ENCODE data around the gene F9. TPM values are rescaled to one million over a fixed set of nuclear protein-coding genes. Genes with fewer than 3 reads are reported as not detected.
"Not testable (repeated sequence)": the region's sequence is repeated elsewhere in the genome, so short reads cannot be mapped to it uniquely, and the experiment has no call there.

Gene F9
- total RNA-seq, 1 experiment from 2014 or later = not detected

DNA sequence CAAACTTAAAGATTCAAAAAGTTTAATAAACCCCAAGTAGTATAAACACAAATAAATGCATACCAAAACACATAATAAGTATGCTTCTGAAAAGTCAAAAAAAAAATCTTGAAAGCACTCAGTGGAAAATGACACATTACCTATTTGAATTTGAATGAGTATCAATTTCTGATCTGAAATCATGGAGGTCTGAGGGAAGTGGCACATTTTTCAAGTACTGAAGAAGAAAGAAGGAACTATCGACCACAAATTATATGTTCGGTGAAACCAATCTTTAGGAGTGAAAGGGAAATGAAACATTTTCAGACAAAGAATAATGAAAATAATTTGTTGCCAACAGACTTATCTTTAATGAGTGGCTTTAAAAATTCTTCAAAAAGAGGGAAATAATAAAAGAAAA, 12.1 kb upstream of the F9 start:
- Histone ChIP-seq H2AFZ (ENCODE audit: low read length) (no peak overlapping the region), H4K20me1 (ENCODE audit: low read length) (no peaks in the 10 kb centered on the region), H3K4me1 (ENCODE audit: insufficient read depth, low read length) (no peaks in the 10 kb centered on the region), H3K4me3 (ENCODE audit: low read length) (no peak overlapping the region), H3K4me2 (ENCODE audit: low read length) (no peak overlapping the region), H3F3A (ENCODE audit: low read length, unreplicated experiment) (no peaks in the 10 kb centered on the region), H3K36me3 (ENCODE audit: low read depth, low read length) (no peaks in the 10 kb centered on the region), H3K27me3 (ENCODE audit: low read length) (no peaks in the 10 kb centered on the region), H3K9ac (ENCODE audit: low read length) (no peak overlapping the region), H3K9me3 (ENCODE audit: low read length) (no peaks in the 10 kb centered on the region), H3K9me2 (replicated peaks; ENCODE audit: low read length) (no peaks in the 10 kb centered on the region), H3K79me2 (ENCODE audit: low read length) (no peaks in the 10 kb centered on the region), H3K27ac (ENCODE audit: low read length) (no peak overlapping the region)
- ATAC-seq = no peak
- intact Hi-C loops (cut with micrococcal nuclease) = no loop called here
- POLR2A ChIA-PET (ENCODE audit: unreplicated experiment) = no interaction called here
- CTCF ChIA-PET = no interaction called here
- TF ChIP-seq, protein P1, sequence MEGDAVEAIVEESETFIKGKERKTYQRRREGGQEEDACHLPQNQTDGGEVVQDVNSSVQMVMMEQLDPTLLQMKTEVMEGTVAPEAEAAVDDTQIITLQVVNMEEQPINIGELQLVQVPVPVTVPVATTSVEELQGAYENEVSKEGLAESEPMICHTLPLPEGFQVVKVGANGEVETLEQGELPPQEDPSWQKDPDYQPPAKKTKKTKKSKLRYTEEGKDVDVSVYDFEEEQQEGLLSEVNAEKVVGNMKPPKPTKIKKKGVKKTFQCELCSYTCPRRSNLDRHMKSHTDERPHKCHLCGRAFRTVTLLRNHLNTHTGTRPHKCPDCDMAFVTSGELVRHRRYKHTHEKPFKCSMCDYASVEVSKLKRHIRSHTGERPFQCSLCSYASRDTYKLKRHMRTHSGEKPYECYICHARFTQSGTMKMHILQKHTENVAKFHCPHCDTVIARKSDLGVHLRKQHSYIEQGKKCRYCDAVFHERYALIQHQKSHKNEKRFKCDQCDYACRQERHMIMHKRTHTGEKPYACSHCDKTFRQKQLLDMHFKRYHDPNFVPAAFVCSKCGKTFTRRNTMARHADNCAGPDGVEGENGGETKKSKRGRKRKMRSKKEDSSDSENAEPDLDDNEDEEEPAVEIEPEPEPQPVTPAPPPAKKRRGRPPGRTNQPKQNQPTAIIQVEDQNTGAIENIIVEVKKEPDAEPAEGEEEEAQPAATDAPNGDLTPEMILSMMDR (conservative IDR thresholded peaks at IDR 0.05; ENCODE audit: low read depth, low read length) = no peak
- TF ChIP-seq EZH2phosphoT487 (IDR thresholded peaks at IDR 0.05; ENCODE audit: borderline replicate concordance, low read length) (no peak), EZH2 (IDR thresholded peaks at IDR 0.05; ENCODE audit: low read length, unreplicated experiment) (no peak)
- no TSS peak for BruUV-seq (replicated peaks)
- no peak for DNase-seq

DNA sequence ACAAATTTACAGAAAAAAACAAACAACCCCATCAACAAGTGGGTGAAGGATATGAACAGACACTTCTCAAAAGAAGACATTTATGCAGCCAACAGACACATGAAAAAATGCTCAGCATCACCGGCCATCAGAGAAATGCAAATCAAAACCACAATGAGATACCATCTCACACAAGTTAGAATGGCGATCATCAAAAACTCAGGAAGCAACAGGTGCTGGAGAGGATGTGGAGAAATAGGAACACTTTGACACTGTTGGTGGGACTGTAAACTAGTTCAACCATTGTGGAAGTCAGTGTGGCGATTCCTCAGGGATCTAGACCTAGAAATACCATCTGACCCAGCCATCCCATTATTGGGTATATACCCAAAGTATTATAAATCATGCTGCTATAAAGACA, 1.7 kb upstream of the F9 start:
- H3K4me2 ChIP-seq (ENCODE audit: low read length); H3K9me3 ChIP-seq (ENCODE audit: low read length); H3K9me2 ChIP-seq (replicated peaks; ENCODE audit: low read length); POLR2A ChIA-PET (ENCODE audit: unreplicated experiment); BruUV-seq (replicated peaks); DNase-seq; intact Hi-C loops (cut with micrococcal nuclease); H3F3A ChIP-seq (ENCODE audit: low read length, unreplicated experiment); ATAC-seq; H3K79me2 ChIP-seq (ENCODE audit: low read length); H3K4me3 ChIP-seq (ENCODE audit: low read length); CTCF ChIA-PET; H4K20me1 ChIP-seq (ENCODE audit: low read length); H3K9ac ChIP-seq (ENCODE audit: low read length); H3K27me3 ChIP-seq (ENCODE audit: low read length); H2AFZ ChIP-seq (ENCODE audit: low read length); H3K36me3 ChIP-seq (ENCODE audit: low read depth, low read length); H3K4me1 ChIP-seq (ENCODE audit: insufficient read depth, low read length); H3K27ac ChIP-seq (ENCODE audit: low read length): not testable (repeated sequence)

DNA sequence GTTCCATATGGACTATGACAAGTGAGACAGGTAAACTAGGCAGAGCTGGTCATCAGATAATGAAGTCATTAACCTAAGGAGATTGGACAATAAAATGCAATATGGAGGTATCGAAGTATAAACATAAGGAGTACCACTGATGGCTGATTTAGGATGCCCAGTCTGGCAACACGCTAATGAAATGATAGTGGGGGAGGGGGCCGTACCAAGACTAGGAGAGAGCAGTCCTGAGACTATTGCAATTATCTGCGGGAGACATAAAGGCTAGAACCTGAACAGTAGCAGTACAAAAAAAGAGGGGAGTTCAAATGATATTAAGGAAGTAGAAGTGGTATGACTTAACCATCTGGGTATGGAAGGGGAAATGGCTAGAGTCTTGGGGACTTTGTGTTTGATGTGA, 2.3 kb downstream of the F9 start:
- H3F3A ChIP-seq (ENCODE audit: low read length, unreplicated experiment) = no peaks in the 10 kb centered on the region
- H3K9me2 ChIP-seq (replicated peaks; ENCODE audit: low read length) = no peaks in the 10 kb centered on the region
- ATAC-seq (no peak), DNase-seq (no peak)
- H3K4me2 ChIP-seq (ENCODE audit: low read length) = no peak overlapping the region
- H3K9ac ChIP-seq (ENCODE audit: low read length) = no peak overlapping the region
- POLR2A ChIA-PET (ENCODE audit: unreplicated experiment) = no interaction called here
- no peaks in the 10 kb centered on the region for H3K9me3 ChIP-seq (ENCODE audit: low read length)
- intact Hi-C loops (cut with micrococcal nuclease) = no loop called here
- no TSS peak for BruUV-seq (replicated peaks)
- no peak overlapping the region for H3K27ac ChIP-seq (ENCODE audit: low read length)
- H3K27me3 ChIP-seq (ENCODE audit: low read length) = no peaks in the 10 kb centered on the region
- H3K36me3 ChIP-seq (ENCODE audit: low read depth, low read length) = no peaks in the 10 kb centered on the region
- H2AFZ ChIP-seq (ENCODE audit: low read length) = no peak overlapping the region
- CTCF ChIA-PET = no interaction called here
- no peaks in the 10 kb centered on the region for H3K4me1 ChIP-seq (ENCODE audit: insufficient read depth, low read length)
- no peaks in the 10 kb centered on the region for H4K20me1 ChIP-seq (ENCODE audit: low read length)
- no peak overlapping the region for H3K4me3 ChIP-seq (ENCODE audit: low read length)
- no peaks in the 10 kb centered on the region for H3K79me2 ChIP-seq (ENCODE audit: low read length)
- TF ChIP-seq EZH2phosphoT487 (IDR thresholded peaks at IDR 0.05; ENCODE audit: borderline replicate concordance, low read length) = no peak
- no peak for TF ChIP-seq EZH2 (IDR thresholded peaks at IDR 0.05; ENCODE audit: low read length, unreplicated experiment)
- TF ChIP-seq, protein P1 (conservative IDR thresholded peaks at IDR 0.05; ENCODE audit: low read depth, low read length) = no peak

Measured in PC-3 (cell line).